Astrocyte of the cerebellum (primary cell): ENCODE measurements around the gene WNT9B.
"Not testable (repeated sequence)": the region's sequence is repeated elsewhere in the genome, so short reads cannot be mapped to it uniquely, and the experiment has no call there.

Experiments used
- DNase-seq: peaks from one replicate; pipeline ENCODE4 v3.0.0-alpha.2; 2011; ENCODE audit warnings: low read depth
- H3K4me3 ChIP-seq: 2 replicates; pipeline ENCODE4 v1.5.1; 2011; ENCODE audit warnings: mild to moderate bottlenecking, low read depth, low read length, moderate library complexity
- CTCF ChIP-seq: IDR thresholded peaks from 2 replicates; pipeline ENCODE4 v1.5.1; 2012; ENCODE audit warnings: low read length, low read depth, moderate library complexity, mild to moderate bottlenecking; ENCODE audit errors: missing control alignments
- in situ Hi-C: cut with HindIII; loops from 2 replicates; pipeline ENCODE4 v1.10.0; 2017; ENCODE audit warnings: low sequenced_read_pairs

The WNT9B gene

DNA sequence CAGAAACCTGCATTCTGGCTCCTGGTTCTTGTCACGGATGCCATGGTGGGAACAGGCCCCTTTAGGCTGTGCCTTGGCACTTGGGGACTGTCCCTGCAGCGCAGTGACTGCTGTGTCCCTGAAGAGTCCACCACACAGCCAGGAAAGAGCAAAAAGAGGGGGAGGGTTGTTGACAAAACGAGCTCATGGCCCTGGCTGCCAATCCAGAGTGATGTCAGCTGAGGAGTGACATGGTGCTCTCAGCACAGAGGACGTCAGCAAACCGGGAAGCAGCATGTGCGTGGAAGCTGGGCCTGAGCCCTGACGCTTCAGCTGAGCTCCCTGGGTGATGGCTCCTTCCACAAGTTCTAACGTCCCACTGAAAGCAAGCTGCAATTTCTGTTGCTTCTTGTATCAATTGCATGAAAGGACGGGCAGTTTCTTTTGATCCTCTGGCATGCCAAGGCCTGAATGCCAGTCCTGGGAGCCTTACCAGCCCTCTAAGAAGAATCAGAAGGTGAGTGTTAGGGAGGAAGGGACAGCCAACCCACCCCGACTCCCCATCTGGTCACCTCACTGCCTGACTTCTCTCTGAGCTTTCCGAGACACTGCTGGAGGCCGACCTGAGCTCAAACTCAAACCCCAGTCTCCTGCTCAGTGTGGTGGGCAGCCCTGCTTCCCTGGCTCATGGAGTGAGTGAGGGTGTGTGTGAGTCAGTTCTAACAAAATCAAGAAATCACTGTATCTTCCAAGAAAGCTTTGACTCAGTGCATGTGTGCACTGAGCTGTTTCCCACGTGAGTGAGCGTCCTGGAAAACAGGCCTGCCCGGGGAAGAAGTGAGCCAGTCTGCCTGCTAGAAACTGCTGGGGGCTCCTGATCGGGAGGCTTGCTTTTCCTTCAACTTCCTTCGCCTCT, 18.2 kb upstream of the WNT9B start:
- no peak overlapping the region for H3K4me3 ChIP-seq
- DNase-seq: peak; percentile 40
- in situ Hi-C loops: no loop called here
- no peak for TF ChIP-seq CTCF

- H3K4me3 ChIP-seq: no peak overlapping the region
- no peak for DNase-seq
- no peak for TF ChIP-seq CTCF
- in situ Hi-C loops: no loop called here
These were observed 17.6 kb upstream of the WNT9B start for GRCh38 chr17:46833840-46834208.

- no peak for TF ChIP-seq CTCF
- no peak for DNase-seq
- no peak overlapping the region for H3K4me3 ChIP-seq
- in situ Hi-C loops: no loop called here
These were observed 16.5 kb upstream of the WNT9B start for GRCh38 chr17:46834846-46835245.

- no peak overlapping the region for H3K4me3 ChIP-seq
- TF ChIP-seq CTCF: no peak
- no peak for DNase-seq
- in situ Hi-C loops: no loop called here
These were observed 14.9 kb upstream of the WNT9B start for GRCh38 chr17:46836500-46836899.

DNA sequence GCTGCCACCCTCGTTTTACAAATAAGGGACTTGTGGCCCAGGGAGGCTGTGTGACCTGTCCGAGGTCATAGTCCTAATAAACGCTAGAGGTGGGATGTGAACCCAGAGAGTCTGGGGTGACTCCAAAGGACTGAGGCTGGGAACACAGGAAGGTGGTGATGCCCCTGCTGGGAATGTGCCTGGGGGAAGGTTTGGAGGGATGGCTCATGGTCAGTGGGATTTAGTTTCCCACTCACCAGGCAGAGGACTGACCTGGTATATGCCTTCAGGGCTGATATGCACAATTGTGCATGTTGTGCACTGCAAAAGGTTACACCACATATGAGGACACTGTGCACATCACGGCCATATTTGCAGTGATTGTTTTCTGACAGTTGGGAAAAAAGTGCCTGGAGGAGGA, 13.9 kb upstream of the WNT9B start:
- TF ChIP-seq CTCF: no peak
- in situ Hi-C loops: no loop called here
- no peak overlapping the region for H3K4me3 ChIP-seq
- no peak for DNase-seq

DNA sequence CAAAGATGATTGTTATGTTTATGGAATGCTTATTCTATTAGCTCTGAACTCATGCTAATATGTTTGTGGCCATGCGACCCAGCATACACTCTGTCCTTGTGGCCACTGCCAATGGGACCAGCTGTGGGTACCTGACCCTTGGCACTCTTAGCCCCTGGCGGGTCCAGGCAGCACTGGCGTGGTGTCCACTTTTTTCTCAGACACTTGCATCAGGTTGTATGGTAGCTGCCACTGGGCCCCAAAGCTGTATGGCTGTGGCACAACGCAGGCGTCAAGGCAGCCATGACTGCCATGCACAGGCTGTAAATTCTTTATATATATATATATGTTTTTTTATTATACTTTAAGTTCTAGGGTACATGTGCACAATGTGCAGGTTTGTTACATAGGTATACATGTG, 12.2 kb upstream of the WNT9B start:
- in situ Hi-C loops: no loop called here
- H3K4me3 ChIP-seq: no peak overlapping the region
- no peak for DNase-seq
- no peak for TF ChIP-seq CTCF

- DNase-seq, in situ Hi-C loops, H3K4me3 ChIP-seq: not testable (repeated sequence)
These were observed 10.8 kb upstream of the WNT9B start for GRCh38 chr17:46840596-46840995.
